HS-5 (cell line): ENCODE measurements around the gene WDR45B.

ENCODE experiments used
- DNase-seq: peaks from one replicate; pipeline ENCODE4 v3.0.0-alpha.2; 2012; ENCODE audit warnings: low read depth

Gene WDR45B

DNA sequence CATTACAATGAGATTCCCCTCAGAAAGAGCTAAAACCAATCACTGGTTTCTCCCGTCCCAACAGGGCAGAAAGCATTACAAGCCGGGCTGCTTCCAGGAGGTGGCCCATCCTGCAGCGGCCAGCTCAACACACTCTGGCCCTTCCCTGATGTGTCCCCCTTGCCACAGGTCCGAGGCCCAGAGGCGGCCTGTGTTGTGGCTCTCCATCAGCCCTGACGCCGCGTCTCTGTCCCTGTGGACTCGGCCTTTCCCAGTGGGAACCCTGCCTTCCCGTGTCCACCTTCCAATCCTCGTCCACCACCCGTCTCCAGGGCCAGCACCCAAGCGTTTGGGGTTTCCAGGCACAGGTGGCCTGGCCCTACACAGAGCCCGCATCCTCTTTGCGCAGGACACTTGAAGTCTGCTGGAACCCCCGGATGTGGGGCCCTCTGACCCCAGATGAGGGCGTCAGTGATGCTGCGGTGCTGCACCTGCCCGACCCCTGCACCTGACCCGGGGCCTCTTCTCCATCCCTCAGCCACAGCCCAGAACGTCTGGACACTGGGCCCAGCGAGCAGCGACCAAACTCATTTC is 29.2 kb upstream of the WDR45B start:
- DNase-seq = no peak

DNA sequence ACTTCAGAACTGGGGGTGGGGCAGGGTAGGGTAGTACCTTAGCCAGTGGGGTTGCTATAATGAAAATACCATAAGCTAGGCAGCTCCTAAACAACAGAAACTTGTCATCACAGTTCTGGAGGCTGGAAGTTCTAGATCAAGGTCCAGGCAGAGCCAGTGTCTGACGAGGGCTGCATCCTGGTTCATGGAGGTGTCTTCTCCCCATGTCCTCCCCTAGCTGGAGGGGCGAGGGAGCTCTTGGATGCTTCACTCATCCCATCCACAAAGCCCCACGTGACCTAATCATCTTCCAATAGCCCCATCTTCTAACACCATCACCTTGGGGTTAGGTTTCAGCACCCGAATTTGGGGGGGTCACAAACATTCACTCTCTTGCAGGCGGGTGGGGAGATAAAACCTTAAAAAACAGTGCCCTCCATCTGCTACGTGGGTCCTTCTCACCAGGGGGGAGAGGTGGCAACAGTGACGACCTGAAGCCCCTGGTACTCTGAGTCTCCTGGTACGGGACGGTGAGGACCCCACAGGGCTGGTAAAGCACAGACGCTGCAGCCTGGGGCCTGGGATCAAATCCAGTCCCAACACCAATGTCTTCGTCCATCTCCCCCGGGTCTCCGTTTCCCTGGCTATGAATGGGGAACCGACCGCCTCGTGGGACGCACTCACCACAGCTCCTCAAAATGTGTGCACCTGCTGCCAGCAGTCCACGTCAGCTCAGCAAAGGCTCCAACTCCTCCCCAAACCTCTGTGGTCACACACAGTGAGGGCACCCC is 27.4 kb upstream of the WDR45B start:
- no peak for DNase-seq

DNA sequence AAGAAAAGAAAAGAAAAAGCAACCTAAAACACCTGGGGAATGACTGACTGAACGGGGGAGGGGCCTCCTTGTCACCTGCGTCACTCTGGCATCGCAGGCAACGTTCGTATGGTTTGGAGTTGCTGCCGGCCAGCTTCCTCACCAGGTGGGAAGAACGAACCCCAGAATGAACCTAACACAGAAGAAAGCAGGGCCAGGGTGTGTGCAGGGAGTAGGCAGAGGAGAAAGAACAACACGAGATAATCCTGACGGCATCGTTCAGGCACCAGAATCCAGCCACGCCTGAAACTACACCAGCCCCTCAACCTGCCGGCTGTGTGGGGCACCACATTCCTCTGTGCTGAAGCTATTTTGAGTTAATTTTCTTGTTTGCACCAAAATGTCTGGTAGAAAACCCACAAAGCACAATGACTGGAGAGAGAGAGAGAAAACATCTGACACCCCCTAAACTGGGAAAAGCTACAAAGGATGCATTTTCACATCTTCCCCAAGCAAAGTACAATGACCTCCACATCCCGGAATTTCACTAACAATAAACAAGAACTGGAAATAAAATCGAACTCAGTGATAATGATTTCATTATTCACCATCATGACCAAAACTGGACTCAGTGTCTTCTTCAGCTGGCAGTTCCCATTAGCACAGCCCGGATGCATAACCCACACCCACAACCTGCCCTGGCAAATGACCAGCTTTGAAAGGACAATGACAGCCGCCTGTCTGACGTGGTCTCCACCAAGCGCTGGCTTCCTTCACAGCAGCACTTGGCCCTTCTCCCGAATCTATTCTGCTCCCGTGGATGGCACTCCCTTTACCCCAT is 26.6 kb upstream of the WDR45B start:
- no peak for DNase-seq

DNA sequence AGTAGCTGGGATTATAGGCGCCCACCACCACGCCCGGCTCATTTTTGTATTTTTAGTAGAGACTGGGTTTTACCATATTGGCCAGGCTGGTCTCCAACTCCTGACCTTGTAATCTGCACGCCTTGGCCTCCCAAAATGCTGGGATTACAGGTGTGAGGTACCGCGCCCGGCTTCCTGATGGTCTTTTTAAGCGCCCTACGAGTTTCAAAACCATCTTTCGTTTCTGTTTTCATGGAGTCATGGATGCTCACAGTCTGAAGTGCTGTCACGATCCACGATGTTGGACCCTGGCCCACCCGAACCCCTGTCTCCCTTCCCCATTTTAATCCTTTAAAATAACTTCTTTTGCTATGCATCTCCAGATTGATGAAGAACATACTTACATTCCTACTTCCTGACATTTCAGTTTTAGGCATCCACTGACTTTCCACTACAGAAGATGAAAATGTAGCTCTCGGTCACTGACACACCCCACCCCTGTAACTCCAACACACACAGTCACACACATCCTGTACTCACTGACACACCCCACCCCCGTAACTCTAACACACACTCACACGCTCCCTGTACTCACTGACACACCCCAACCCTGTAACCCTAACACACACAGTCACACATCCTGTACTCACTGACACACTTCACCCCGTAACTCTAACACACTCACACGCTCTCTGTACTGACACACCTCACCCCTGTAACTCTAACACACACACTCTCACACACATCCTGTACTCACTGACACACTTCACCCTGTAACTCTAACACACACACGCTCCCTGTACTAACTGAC is 22.6 kb upstream of the WDR45B start:
- DNase-seq = no peak

DNA sequence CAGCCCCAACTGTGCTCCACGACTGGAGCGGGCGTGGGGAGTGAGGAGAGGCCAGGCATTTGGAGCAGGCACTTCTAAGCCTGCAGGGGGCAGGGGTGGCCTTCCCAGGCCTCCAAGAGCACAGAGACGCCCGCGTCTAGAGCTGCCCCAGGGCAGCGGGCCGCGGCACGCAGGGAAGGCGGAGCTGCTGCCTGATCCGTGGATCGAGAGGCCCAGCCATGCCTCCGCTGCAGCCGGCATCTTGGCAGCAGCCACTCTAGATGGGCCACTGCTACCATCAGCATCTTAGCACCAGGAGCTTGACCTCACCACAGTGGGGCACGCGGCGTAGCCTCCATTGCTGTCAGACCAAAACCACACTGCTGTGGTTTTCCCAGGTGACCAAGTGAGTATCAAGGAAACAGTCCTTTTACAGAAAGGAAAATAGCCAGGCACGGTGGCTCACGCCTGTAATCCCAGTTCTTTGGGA is 20.4 kb upstream of the WDR45B start:
- no peak for DNase-seq

DNA sequence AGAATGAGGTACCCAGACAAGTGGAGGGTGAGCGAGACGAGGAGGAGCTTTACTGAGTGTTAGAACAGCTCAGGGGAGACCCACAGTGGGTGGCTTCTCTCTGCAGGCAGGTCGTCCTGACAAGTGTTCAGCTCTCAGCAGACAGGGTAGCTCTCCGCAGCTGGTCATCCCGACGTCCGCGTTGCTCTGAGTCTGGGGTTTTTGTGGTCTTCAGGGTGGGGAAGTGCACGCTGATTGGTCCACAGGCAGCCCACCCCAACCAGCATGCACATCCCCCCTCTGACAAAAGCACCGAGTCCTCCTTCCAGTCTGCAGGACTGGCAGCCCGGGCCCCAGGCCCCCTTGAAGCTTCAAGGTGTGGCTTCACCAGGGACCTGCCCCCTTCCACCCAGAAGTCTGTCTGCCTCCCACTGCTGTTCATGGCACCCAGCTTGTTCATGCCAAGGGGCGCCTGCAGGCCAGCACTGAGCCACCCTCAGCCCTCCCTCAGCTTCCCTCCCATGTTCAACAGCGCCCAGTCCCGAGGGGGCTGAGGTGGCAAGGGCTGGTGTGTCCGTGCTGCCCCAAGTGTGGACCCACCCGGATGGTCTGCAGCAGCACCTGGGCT is 19.9 kb upstream of the WDR45B start:
- DNase-seq = no peak

DNA sequence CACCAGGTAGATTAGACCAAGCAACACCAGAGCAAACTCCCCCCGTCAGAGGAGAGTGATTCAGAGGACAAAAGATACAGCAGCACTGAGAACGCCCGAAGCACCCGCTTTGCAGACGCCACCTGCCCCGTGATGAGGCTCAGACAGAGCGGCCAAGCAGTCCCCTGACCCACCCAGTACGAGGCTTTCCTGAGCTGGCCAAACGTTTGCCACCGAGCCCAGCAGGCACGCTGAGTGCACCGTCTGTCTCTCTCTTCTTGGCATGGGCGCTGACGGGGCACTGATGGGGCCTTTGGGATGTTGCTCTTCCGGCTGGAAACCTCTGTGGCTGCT is 19.4 kb upstream of the WDR45B start:
- no peak for DNase-seq

DNA sequence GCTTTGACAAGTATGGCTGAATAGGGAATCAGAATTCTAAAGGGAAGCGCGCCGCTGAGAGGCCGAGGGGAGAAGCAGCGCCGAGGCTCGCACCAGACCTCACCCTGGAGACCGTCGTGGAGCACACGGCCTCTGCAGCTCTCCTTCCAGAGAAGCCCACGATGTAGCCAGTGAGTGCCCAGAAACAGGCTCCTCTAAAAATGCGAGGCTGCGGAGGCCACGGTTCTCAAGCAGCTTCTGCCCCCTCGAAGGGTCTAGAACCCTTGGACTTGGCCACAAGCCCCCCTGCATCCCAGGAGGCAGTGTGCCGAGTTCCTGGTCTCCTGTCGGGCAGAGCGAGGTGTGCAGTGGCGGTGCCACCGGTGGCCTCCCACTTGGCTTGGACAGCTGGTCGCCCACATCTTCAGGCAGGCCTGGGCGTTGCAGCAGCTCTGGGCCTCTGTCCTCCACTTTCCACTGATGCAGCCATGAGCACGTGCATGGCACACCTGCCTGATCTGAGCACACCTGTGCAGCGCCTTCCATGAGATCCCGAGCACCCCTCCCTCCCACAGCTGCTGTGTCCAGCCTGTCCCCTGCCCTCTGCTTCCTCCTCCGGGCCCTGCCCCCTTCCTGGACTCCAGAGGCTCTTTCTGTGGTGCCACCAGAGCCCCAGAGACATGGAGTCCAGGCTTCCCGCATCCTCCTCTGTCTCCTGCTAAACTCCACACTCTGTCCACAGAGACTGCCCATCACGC is 18.9 kb upstream of the WDR45B start:
- no peak for DNase-seq

DNA sequence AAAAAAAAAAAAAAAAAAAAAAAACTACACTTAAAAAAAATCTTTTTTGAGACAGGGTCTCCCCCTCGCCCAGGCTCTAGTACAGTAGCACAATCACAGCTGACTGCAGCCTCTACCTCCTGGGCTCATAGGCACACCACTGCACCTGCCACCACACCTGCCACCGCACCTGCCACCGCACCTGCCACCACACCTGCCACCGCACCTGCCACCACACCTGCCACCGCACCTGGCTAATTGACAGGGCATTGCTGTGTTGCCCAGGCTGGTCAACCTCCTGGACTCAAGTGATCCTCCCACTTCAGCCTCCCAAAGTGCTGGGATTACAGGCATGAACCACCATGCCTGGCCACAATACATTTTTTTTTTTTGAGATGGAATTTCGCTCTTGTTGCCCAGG is 17.6 kb upstream of the WDR45B start:
- no peak for DNase-seq

DNA sequence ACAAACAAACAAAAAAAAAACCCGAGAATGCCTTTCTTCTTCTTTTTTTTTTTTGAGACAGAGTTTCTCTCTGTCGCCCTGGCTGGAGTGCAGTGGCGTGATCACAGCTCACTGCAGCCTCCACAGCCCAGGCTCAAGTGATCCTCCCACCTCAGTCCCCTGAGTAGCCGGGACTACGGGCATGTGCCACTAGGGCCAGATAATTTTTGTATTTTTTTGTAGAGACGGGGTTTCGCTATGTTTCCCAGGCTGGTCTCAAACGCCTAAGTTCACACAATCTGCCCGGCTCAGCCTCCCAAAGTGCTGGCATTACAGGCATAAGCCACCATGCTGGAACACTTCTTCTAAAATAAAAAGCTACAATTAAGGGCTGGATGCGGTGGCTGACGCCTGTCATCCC is 17.0 kb upstream of the WDR45B start:
- DNase-seq = no peak

DNA sequence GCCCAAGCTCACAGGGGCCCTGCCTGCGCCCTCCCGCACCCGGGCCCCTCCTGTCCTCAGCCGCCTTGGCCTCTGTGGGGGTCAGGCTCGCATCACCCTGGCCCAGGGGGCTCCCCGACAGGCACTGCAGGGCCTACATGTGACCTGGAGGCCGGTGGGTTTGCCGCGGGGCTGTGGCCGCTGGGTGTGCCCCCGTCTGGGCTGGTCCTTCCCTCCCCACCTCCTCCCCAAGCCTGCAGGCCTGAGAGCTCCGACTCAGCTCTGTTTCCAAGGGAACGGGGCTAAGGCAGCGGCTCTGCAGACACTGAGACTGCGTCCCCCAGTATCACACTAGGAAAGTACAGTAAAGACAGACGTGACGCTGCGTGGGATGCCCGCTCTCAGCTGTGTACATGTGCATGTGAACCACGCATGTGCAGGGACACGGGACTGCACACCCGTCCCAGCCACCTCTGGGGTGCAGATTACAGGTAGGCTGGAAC is 16.5 kb upstream of the WDR45B start:
- DNase-seq = no peak

DNA sequence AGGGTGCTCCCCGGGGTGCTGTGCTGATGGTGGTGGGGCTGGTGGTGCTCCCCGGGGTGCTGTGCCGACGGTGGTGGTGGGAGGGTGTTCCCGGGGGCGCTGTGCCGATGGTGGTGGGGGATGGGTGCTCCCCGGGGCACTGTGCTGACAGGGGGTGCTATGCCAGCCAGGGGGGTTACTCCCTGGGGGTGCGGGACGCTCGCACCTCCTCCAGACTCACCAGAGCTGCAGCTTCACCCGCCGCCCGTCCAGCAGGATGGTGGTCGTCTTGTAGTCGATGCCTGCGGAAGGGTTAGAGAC is 16.0 kb upstream of the WDR45B start:
- DNase-seq = no peak

DNA sequence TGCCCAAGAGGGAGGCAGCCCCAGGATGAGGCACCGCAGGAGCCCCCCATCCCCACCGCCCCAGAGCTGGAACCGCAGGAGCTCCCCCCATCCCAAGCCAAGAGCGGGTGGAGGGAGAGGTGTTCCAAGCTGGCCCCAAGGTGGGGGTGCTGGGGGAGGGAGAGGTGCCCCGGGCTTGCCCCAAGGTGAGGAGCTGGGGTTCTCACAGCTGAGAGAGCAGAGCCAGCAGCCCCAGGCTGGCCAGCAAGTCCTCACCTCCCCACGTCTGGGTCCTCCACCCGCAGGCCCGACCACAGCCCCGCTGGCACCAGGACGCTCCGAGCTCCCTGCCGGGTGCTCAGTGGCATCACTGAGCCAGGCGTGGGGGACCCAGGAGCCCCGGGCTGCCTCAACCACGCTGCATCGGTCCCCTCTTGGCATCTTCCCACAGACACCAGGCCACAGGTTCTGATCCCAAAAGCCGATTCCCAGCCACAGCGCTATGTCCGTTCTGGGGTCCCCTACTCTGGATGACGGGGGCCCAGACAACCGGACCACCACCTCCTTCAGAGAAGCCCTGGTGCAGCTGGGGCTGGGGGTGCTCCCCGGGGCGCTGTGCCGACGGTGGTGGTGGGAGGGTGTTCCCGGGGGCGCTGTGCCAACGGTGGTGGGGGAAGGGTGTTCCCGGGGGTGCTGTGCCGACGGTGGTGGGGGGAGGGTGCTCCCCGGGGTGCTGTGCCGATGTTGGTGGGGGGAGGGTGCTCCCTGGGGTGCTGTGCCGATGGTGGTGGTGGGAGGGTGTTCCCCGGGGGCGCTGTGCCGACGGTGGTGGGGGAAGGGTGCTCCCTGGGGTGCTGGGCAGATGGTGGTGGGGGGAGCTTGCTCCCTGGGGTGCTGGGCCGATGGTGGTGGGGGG is 15.4 kb upstream of the WDR45B start:
- DNase-seq = no peak

DNA sequence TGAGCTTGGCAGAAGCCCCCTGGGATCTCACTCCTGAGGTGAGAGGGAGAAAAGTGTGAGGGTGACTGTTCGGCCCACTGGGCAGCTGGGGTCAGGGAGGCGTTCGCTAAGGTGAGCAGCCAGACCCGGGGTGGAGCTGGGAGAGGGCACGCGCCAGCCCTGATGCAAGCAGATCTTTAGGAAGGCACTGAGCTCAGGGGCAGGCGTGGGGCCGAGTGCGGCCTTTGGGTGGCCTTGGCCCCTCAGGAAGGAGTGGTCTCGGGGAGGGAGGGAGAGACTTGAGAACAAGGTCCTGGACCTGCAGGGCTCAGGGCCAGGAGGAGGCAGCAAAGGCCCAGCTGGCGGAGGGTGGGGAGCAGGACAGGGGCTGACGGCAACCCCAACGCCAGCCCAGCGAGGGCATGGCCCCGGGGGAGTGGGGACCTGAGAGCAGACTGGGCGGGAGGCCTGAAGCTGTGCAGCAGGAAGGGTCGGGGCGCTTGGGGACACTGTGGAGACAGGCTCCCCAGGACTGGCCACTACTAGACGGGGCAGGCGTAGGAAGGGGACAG is 14.5 kb upstream of the WDR45B start:
- DNase-seq = no peak

DNA sequence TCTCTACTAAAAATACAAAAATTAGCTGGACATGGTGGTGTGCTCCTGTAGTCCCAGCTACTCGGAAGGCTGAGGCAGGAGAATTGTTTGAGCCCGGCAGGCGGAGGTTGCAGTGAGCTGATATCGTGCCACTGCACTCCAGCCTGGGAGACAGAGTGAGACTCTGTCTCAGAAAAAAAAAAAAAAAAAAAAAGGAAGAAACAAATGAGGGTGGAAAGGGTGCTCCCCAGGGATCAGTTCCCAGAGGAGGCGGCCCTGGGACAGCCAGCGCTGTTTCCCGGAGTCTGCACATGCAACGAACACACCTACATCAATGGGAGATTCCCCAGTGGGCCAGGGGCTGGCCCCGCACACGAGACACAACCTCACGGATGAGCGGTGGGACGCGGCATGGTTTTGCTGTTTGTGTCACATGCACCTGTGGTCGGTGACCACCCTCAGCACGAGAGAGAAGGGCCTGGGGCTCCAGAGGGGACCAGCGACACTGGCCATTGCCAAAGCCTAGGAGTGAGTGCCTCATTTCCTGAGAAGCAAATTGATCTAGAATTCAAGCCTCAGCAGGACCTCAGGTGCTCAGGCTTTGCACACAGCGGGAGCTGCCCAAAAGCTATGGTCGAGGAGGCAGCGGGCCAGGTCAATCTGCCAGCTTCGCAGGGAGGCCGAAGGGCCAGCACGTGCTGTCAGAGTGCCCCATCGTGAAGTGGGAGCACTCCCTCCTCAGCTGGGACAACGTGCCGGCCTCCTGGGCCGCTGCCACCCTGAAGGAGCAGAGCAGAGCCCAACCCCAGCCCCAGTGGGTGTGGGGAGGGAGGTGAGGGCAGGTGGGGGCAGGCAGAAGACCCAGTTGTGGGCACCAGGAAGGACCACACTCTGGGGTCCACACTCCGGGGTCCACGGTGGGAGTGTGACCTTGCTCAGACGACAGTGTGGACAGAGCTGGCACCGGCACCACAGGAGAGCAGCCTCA is 13.8 kb upstream of the WDR45B start:
- no peak for DNase-seq

DNA sequence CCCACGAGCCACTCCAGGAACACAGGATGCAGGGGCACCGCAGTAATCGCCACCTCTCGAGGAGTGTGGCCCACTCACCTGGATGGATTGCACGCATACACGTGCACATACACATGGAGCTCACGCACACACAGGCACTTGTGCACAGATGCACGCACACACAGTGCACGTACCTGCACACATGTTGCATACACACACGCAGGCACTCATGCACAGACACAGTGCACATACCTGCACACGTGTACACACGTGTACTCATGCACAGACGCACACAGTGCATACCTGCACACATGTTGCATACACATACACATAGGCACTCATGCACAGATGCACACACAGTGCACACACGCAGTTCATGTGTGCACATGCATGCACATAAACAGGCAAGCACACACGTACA is 11.6 kb upstream of the WDR45B start:
- DNase-seq = no peak

DNA sequence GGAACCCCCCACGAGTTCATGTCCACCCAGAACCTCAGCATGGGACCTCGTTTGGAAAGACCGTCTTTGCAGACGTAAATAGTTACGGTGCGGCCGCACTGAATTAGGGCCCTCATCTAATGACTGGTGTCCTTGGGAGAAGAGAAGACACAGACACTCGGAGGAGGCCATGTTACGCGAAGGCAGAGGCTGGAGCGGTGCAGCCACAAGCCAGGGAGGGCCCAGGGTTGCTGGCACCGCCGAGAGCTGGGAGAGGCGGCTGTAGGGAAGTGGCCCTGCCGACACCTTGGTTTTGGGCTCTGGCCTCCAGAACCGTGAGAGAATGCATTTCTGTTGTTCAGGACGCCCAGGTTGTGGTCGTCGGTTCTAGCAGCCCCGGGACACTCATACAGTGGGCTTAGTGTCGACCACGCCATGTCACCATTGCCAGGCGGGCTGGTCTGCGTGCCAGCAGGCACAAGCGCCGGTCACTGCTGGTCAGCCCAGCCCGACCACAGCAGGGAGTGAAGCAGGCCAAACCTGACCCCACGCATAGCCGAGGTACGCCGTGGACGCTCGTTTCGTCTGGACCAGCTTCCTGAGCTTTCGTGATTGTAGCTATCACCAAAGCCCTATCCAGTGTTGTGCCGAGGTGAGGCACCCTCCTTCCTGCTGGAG is 10.7 kb upstream of the WDR45B start:
- DNase-seq = no peak

DNA sequence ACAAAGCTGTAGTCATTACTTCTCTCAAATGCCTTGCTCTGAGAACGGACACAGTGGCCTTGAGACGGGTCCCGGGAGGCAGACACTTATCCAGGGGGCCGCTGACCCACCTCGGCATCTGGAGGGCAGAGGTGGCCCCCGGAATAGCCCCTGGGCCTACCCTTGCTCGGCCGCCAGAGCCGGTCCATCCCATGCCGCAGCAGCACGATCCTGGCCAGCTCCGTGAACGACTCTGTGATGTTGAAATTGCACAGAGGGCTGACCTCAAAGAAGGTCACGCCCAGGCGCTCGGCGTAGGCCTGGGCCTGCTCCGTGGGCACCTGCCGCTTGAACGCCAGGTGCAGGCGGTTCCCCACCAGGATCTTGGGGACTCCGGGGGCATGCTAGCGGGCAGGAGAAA is 10.1 kb upstream of the WDR45B start:
- no peak for DNase-seq
